Measurements from ENCODE around the gene RHBDD1.

DNA sequence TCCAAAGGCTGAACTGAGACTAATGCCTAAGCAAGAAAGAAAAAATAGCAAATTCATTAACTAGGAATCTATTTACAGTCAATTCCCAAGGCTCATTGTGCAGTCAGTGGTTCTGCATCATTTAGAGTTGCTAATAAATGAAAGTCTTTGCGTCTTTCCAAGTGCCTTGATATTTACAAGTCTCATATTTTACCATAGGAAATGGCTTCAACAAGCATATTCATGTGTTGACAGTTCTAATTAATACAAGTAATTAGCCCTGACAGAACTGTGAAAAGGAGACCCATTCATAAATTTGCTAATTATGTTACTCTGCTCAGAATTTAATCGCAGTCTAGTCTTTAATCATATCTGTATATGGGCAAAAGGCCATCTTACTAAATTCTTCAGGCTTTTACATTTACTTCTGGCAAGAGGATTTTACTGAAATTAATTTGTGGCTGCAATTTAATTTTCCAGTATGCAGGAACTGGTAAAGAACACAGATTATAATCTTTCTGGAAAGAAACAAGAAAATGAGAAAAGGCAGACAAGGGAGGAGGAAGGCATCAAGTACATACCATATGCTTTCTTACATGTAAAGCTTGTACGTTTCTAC lies 126.4 kb downstream of the RHBDD1 start:
- TF ChIP-seq RAD21 (conservative IDR thresholded peaks at IDR 0.05) (no peak), EP300 (conservative IDR thresholded peaks at IDR 0.05; ENCODE audit: poor library complexity, severe bottlenecking) (no peak), POLR2AphosphoS5 (IDR thresholded peaks at IDR 0.05) (no peak), EZH2 (IDR thresholded peaks at IDR 0.05; ENCODE audit: borderline replicate concordance, insufficient read depth, low read length, poor library complexity, severe bottlenecking) (no peak), SMC3 (conservative IDR thresholded peaks at IDR 0.05; ENCODE audit: poor library complexity) (no peak), MXI1 (conservative IDR thresholded peaks at IDR 0.05; ENCODE audit: poor library complexity, severe bottlenecking) (no peak)
- TF ChIP-seq, protein P1, sequence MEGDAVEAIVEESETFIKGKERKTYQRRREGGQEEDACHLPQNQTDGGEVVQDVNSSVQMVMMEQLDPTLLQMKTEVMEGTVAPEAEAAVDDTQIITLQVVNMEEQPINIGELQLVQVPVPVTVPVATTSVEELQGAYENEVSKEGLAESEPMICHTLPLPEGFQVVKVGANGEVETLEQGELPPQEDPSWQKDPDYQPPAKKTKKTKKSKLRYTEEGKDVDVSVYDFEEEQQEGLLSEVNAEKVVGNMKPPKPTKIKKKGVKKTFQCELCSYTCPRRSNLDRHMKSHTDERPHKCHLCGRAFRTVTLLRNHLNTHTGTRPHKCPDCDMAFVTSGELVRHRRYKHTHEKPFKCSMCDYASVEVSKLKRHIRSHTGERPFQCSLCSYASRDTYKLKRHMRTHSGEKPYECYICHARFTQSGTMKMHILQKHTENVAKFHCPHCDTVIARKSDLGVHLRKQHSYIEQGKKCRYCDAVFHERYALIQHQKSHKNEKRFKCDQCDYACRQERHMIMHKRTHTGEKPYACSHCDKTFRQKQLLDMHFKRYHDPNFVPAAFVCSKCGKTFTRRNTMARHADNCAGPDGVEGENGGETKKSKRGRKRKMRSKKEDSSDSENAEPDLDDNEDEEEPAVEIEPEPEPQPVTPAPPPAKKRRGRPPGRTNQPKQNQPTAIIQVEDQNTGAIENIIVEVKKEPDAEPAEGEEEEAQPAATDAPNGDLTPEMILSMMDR (IDR thresholded peaks at IDR 0.05; ENCODE audit: poor library complexity, severe bottlenecking), result no peak
- TF ChIP-seq, protein P2, sequence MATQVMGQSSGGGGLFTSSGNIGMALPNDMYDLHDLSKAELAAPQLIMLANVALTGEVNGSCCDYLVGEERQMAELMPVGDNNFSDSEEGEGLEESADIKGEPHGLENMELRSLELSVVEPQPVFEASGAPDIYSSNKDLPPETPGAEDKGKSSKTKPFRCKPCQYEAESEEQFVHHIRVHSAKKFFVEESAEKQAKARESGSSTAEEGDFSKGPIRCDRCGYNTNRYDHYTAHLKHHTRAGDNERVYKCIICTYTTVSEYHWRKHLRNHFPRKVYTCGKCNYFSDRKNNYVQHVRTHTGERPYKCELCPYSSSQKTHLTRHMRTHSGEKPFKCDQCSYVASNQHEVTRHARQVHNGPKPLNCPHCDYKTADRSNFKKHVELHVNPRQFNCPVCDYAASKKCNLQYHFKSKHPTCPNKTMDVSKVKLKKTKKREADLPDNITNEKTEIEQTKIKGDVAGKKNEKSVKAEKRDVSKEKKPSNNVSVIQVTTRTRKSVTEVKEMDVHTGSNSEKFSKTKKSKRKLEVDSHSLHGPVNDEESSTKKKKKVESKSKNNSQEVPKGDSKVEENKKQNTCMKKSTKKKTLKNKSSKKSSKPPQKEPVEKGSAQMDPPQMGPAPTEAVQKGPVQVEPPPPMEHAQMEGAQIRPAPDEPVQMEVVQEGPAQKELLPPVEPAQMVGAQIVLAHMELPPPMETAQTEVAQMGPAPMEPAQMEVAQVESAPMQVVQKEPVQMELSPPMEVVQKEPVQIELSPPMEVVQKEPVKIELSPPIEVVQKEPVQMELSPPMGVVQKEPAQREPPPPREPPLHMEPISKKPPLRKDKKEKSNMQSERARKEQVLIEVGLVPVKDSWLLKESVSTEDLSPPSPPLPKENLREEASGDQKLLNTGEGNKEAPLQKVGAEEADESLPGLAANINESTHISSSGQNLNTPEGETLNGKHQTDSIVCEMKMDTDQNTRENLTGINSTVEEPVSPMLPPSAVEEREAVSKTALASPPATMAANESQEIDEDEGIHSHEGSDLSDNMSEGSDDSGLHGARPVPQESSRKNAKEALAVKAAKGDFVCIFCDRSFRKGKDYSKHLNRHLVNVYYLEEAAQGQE (IDR thresholded peaks at IDR 0.05; ENCODE audit: borderline replicate concordance), result no peak
